ENCODE data around the gene ZSWIM2. TPM values are rescaled to one million over a fixed set of nuclear protein-coding genes. Genes with fewer than 3 reads are reported as not detected.

Gene ZSWIM2
- total RNA-seq, 1 donor from 2014 or later = not detected

GRCh38 chr2:186862869-186863709 lies 14.1 kb upstream of the ZSWIM2 start:
- Histone ChIP-seq H3K36me3 (ENCODE audit: control insufficient read depth, insufficient read depth, low read length) (no peaks in the 10 kb centered on the region), H3K4me3 (ENCODE audit: low read depth, low read length) (no peak overlapping the region), H3K27me3 (ENCODE audit: control insufficient read depth, insufficient read depth, low read length) (no peaks in the 10 kb centered on the region)
- peak; percentile 60 for TF ChIP-seq CTCF (IDR thresholded peaks at IDR 0.05; ENCODE audit: insufficient read depth, low read length, poor library complexity, severe bottlenecking)
- DNase-seq (ENCODE audit: low read depth) = no peak

GRCh38 chr2:186855216-186855615 lies 6.2 kb upstream of the ZSWIM2 start:
- TF ChIP-seq CTCF (IDR thresholded peaks at IDR 0.05; ENCODE audit: insufficient read depth, low read length, poor library complexity, severe bottlenecking) = no peak
- DNase-seq (ENCODE audit: low read depth) = no peak
- H3K27me3 ChIP-seq (ENCODE audit: control insufficient read depth, insufficient read depth, low read length) = no peaks in the 10 kb centered on the region
- no peaks in the 10 kb centered on the region for H3K36me3 ChIP-seq (ENCODE audit: control insufficient read depth, insufficient read depth, low read length)
- H3K4me3 ChIP-seq (ENCODE audit: low read depth, low read length) = no peak overlapping the region

- Histone ChIP-seq H3K4me3 (ENCODE audit: low read depth, low read length) (no peak overlapping the region), H3K27me3 (ENCODE audit: control insufficient read depth, insufficient read depth, low read length) (no peaks in the 10 kb centered on the region), H3K36me3 (ENCODE audit: control insufficient read depth, insufficient read depth, low read length) (no peaks in the 10 kb centered on the region)
- no peak for DNase-seq (ENCODE audit: low read depth)
- no peak for TF ChIP-seq CTCF (IDR thresholded peaks at IDR 0.05; ENCODE audit: insufficient read depth, low read length, poor library complexity, severe bottlenecking)
Measured at GRCh38 chr2:186853951-186854350, 5.0 kb upstream of the ZSWIM2 start.

- DNase-seq (ENCODE audit: low read depth) = no peak
- Histone ChIP-seq H3K36me3 (ENCODE audit: control insufficient read depth, insufficient read depth, low read length) (no peaks in the 10 kb centered on the region), H3K27me3 (ENCODE audit: control insufficient read depth, insufficient read depth, low read length) (no peaks in the 10 kb centered on the region), H3K4me3 (ENCODE audit: low read depth, low read length) (no peak overlapping the region)
- TF ChIP-seq CTCF (IDR thresholded peaks at IDR 0.05; ENCODE audit: insufficient read depth, low read length, poor library complexity, severe bottlenecking) = no peak
Measured at GRCh38 chr2:186852508-186852907, 3.5 kb upstream of the ZSWIM2 start.

GRCh38 chr2:186842373-186842772 lies 6.6 kb downstream of the ZSWIM2 start:
- Histone ChIP-seq H3K27me3 (ENCODE audit: control insufficient read depth, insufficient read depth, low read length) (no peaks in the 10 kb centered on the region), H3K36me3 (ENCODE audit: control insufficient read depth, insufficient read depth, low read length) (no peaks in the 10 kb centered on the region), H3K4me3 (ENCODE audit: low read depth, low read length) (no peak overlapping the region)
- no peak for TF ChIP-seq CTCF (IDR thresholded peaks at IDR 0.05; ENCODE audit: insufficient read depth, low read length, poor library complexity, severe bottlenecking)
- DNase-seq (ENCODE audit: low read depth) = no peak

GRCh38 chr2:186841940-186842339 lies 7.0 kb downstream of the ZSWIM2 start:
- Histone ChIP-seq H3K36me3 (ENCODE audit: control insufficient read depth, insufficient read depth, low read length) (no peaks in the 10 kb centered on the region), H3K27me3 (ENCODE audit: control insufficient read depth, insufficient read depth, low read length) (no peaks in the 10 kb centered on the region), H3K4me3 (ENCODE audit: low read depth, low read length) (no peak overlapping the region)
- no peak for DNase-seq (ENCODE audit: low read depth)
- TF ChIP-seq CTCF (IDR thresholded peaks at IDR 0.05; ENCODE audit: insufficient read depth, low read length, poor library complexity, severe bottlenecking) = no peak
